HG03097 (cell line): Measurements from ENCODE around the gene ATP8A2.
"Not testable (repeated sequence)": the region's sequence is repeated elsewhere in the genome, so short reads cannot be mapped to it uniquely, and the experiment has no call there.

Experiments used
- ATAC-seq: cut with Tn5 transposase; IDR thresholded peaks from one replicate; pipeline ENCODE4 v1.9.1; 2021; ENCODE audit not compliant: unreplicated experiment, low FRiP score

Gene ATP8A2

GRCh38 chr13:25457566-25457965, 85.8 kb downstream of the ATP8A2 start:
- no peak for ATAC-seq

GRCh38 chr13:25462301-25463125, 90.7 kb downstream of the ATP8A2 start:
- no peak for ATAC-seq

- ATAC-seq, result no peak
Measured at GRCh38 chr13:25463496-25463895, 91.7 kb downstream of the ATP8A2 start.

DNA sequence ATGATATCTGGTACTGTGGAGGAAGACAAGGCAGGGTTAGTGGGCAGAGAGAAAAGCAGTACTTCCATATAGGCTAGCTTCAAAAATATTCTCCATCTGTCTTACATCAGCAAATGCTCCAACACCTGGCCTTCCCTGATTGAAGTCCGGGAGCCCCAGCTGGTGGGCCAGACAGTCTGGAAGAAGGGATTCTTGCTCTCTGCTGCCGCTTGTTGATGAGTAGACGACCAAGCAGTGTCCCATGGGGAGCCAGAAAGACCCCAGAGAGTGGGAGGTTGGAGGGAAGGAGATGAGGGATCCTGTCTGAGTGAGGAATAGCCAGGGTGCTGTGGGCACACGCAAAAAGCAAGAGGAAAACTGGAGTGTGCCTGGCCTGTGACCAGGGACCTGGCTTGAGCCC, 95.1 kb downstream of the ATP8A2 start:
- ATAC-seq, result no peak

DNA sequence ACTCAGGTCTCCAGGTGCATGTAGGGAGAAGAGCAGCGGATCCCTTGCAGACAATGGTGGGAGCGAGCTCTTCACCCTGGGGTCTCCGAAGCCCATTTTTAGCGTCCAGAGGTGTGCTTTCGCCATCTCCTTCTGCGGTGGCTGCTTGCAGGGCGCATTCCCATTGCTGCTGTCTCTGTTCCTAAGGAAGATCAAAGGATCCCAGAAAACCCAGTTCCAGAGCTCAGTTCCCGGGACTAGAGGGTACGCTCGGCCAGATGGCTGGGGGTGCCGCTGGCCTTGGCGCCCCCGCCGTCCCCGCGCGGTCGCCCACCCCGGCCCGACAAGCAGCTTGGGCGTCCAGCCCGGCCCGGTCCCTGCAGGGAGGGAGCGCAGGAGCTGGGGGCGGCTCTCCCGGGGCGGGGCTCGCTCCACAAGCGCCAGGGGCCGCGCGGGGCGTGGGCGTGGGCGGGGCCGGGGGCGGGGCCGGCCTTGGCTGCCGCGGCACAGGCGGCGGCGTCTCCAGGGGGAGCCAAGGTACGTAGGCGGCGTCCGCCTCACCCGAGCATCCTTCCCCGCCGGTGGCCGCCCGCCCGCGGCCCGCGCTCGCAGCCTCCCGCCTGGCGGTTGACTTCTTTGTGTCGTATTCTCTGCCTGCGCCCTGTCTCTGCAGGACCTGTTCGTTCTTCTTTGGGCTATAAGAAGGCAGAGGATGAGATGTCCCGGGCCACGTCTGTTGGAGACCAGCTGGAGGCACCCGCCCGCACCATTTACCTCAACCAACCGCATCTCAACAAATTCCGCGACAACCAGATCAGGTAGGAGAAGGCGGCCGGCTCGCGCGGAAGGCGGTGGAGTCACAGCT, 96.8 kb downstream of the ATP8A2 start:
- no peak for ATAC-seq

DNA sequence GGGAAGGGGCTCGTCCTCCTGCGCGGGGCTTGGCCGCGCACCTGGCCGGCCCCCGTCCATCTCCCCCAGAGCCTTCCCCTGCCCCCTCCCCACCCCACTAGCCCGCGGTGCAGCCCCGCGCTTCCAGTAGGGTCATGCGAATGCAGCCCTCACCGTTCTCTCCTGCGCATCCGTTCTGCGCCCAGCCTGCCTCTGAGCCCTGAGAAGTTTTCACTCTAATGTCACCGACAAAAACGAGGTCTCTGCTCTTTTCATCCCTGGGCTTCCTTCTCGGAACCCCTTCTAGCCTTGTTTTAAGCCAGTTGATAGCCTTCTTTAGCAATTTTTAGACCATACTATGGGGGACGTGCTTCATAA, 97.4 kb downstream of the ATP8A2 start:
- no peak for ATAC-seq

DNA sequence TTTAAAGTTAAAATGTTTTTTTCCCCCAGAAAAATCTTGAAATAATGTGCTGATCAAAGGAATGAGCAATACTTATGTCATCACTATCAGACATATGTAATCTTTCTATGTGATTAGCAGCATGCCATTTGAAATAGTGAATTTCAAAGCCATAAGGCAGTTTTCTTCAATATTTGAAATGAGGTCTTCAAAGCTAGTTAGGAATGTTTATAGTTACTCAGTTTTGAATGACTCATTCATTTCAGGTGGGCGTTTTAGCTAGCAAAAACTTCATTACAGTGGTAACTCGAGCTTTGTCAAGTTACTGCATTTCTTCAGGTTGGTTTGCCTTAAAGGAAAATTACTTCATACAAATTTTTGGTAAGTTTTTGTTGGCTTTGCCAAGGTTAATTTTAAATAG, 102.1 kb downstream of the ATP8A2 start:
- ATAC-seq, result no peak

DNA sequence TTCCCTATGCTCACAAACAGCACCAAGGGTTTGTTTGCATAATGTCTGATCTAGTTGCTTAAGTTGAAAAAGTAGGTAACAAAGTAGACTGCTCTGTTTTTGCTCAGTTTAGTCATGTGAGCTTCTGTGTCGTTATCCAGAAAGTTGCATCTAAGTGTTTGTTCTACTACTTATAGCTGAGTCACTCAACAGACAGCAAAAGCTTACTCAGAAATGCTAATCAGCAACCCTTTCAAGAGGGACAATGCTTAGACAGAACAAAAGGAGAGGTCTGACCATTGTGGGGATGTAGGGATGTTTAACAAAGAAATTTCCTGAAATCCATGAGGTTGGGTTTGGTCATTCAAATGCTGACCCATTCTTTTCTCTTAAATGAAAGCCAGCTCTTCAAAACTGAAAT, 106.4 kb downstream of the ATP8A2 start:
- no peak for ATAC-seq

DNA sequence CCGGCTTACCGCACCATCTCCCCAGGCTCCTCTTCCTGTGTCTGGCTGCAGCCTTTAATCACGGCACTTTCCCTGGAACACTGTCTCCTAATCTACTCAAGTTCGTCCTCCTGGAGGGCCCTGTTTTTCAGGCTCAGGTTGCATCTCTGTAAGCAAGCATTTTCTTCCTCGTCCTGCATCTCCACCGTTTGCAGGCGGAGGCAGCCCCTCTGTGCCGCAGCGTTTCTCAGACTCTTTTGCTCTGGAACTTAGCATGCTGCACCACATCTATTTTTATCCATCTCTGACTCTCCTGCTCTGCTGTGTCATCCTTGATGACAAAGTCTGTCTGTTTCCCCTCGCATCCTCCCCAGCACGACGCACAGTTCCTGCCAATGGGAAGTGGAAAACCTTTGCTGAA, 117.5 kb downstream of the ATP8A2 start:
- no peak for ATAC-seq

- ATAC-seq, result no peak
Measured at GRCh38 chr13:25490236-25490635, 118.5 kb downstream of the ATP8A2 start.

DNA sequence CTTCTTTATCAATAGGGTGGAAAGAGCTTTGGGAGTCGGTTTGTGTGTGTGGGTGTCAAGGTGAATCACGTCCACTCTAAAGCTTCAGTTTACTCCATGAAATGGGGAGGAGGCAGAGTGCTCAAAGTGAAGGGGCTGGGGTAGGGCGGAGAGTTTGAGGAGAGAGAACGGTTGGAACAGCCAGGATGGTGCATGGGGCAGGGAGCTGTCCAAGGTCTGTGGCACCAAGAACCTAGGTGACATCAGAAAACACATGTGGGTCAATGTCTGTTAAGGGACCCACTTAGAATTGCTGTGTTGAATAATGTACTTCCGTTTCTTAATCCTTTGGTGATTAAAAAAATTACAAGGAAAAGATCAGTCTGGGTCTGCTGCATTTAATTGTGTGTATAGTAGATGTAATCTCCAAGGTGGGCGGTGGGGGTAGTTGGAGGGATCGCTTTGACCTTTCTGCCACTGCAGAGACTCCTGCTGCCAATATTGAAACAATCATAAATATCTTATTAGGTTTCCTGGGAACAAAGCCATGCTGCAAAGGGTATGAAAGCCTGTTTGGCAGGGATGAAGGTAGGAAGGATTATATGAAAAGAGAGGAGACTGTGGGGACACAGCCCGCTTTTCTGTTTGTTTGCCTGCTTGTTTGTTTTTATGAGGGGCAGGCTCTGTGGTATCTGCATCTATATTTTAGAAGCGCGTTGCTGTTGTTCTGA, 122.3 kb downstream of the ATP8A2 start:
- no peak for ATAC-seq

GRCh38 chr13:25494698-25495411, 123.1 kb downstream of the ATP8A2 start:
- no peak for ATAC-seq

DNA sequence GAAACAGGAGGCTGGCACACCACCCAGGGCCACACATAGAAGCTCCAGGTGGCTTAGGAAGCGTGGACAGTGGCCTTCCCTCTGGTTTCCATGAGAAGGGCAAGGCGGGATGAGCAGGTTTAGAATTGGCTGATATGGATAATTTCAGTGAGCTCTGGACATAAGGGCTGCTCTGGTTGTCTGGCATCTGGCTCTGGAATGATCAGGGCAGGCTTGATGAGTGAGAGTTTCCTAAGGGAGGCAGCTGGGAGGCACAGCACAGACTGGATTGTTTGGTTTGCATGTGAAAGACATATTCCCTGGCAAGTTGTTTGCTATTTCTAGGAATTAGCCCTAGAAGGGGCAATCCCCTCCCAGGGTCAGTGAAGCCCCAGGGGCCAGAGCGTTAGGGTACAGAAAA, 129.5 kb downstream of the ATP8A2 start:
- ATAC-seq, result no peak

DNA sequence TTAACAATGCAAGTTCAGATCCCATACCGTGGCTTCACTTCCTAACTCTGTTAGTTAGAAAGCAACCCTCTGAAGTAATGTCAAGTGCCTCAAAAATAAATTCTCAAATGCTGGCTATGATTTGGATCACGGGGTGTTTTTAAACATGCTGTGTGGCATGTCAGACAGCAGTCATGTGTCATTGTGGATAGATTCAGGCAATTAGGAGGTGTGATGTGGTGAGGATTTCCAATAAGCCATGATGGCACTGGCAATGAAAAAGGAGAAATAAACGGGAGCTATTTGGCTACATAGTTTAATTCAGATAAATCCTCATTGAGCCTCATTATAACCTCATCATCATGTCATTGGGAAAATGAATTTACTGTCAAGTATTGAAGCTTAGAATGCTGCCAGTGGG, 130.3 kb downstream of the ATP8A2 start:
- ATAC-seq, result no peak

DNA sequence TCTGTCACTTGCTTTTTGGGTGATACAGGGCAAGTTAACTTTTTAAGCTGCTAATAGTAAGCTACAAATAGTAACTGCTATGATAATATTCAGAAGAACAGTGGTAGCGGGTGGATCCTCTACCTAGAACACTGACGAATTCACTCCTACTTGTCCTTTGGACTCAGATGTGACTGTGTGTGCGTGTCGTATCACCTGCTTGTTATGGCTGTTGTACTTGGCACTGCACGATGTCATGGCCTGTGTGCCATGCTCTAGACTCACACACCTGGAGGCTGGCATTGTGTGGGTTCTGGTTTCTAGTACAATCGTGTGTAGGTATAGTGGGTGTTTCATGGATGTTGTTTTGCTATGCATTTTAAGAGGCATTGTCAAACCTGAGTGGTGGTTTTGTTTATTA, 130.8 kb downstream of the ATP8A2 start:
- no peak for ATAC-seq

DNA sequence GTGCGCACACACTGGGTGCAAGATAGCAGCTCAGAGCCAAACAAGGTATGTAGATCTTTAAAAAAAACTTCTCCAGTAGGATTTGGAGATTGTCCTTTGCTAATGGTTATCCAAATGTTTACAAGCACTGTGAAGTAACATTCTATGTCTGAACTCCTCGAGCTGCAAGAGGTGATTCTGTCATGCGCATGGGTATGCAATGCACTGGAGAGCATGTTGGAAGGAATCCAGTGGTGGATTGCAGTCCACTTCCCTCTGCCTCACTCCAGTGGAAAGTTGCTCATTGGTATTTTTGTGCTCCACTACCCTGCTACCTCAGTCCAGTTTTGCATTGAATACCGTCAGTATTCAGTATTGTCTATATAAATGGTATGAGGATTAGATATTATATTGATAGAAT, 132.1 kb downstream of the ATP8A2 start:
- ATAC-seq, result no peak

- no peak for ATAC-seq
Measured at GRCh38 chr13:25507841-25508240, 136.1 kb downstream of the ATP8A2 start.

DNA sequence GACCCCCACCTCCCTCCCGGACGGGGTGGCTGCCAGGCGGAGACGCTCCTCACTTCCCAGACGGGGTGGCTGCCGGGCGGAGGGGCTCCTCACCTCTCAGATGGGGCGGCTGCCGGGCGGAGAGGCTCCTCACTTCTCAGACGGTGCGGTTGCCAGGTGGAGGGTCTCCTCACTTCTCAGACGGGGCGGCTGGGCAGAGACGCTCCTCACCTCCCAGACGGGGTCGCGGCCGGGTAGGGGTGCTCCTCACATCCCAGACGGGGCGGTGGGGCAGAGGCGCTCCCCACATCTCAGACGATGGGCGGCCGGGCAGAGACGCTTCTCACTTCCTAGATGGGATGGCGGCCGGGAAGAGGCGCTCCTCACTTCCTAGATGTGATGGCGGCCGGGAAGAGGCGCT, 141.3 kb downstream of the ATP8A2 start:
- ATAC-seq, result not testable (repeated sequence)

- ATAC-seq, result no peak
Measured at GRCh38 chr13:25518441-25518840, 146.7 kb downstream of the ATP8A2 start.

- no peak for ATAC-seq
Measured at GRCh38 chr13:25525884-25526283, 154.1 kb downstream of the ATP8A2 start.

DNA sequence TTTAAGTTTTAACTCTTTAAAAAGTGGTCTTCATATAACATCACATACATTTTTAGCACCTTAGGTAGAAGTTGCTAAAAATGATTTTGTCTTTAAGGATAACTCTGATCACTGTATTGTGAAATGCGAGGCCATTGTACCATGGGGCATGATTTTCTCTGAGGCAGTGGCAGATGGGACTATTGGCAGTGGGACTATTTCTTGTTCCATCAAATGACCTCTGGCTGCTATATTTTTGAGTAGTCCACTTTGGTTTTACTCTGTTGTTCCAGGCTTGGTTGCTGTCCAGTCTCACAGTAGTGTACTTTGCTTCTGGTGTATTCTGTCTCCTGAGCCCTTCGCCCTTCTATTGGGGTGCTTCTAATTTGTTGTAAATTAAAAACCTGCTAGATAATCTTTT, 156.5 kb downstream of the ATP8A2 start:
- no peak for ATAC-seq
